GM19239 (cell line): ENCODE data around the gene GLP2R.
A peak's percentile ranks its signal among the peaks of the same experiment; 100 is the strongest.
"Not testable (repeated sequence)": the region's sequence is repeated elsewhere in the genome, so short reads cannot be mapped to it uniquely, and the experiment has no call there.

Experiments
- DNase-seq: peaks from one replicate; pipeline ENCODE4 v3.0.0; 2011; ENCODE audit warnings: low spot score; ENCODE audit not compliant: insufficient read length
- FAIRE-seq: peaks from 2 replicates; lab custom pipeline; 2011; peaks lifted over from hg19 to GRCh38; lab: Jason Lieb, UNC

The GLP2R gene

DNA sequence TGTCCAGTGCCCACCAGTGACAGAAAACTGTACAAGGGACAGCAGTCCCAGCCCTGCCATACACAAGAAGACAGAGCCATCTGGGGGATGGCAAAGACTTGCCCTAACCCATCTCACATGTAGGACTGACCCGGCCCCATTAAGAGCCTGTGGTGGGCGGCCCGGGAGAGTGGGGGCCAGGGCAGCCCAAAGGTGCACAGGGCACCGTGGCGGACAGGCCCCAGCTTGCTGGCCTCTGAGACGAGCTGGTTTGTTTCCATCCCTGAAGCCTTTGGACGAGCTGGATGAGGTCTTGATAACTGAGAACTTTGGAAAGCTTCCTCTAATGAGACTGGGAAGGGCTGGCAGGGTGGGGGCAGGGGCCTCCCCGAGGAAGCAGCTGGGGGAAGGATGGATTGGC is 90.4 kb downstream of the GLP2R start:
- DNase-seq: no peak

DNA sequence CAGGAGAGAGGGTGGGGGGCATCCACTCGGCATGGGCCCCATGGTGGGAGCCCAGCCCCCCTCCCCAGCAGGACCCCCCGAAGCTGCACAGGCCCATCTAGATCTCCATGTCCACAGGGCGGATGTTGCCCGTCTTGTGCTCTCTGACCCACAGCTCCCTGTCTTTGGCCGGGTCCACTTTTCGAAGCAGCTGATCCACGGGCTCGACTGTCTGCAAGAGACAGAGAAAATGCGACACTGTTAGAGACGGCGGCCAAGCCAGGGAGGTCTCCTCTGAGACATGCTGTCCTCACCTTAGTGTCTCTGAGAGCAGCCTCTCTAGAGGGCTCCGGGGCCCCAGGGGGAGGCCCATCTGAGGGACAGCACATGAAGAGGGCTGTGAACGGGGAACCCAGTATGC is 91.4 kb downstream of the GLP2R start:
- no peak for FAIRE-seq
- no peak for DNase-seq

More for the DNA sequence above, 90.4 kb downstream of the GLP2R start:
- no peak for FAIRE-seq

DNA sequence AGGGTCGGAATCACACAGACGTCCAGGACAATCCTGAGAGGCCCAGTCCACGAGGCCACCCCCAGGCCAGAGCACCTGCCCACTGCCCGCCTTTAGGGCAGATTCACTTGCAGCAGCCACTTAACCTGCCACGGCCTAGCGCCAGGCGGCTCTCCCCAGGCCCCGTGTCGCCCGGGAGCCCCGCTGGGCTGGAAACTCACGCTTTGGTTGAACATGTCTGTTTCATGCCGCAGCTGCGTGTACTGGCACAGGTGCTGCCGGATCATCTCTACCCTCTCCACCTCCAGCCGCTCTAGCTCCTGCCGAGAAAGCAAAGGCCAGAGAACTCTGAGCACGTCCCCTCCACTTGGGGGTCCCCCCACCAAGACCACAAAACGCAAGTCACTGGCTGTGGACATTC is 92.1 kb downstream of the GLP2R start:
- no peak for DNase-seq
- no peak for FAIRE-seq

DNA sequence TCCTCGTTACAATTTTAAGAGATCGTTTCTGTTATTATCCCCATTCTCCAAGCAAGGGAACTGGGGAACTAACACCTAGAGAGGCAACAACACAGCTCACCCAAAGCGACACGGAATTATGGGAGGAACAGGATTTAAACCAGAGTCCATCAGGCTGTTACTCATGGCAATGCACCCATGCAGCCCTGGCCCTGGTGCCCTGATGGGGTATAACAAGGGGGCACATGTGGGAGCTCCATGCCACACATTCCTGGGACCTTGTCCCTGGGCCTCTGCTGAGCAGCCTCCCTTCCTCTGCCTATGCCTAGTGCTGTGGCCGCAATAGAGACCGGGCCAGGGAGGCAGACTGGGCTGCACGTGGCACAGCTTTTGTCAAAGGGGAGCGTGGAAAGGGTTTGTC is 92.6 kb downstream of the GLP2R start:
- FAIRE-seq: no peak
- no peak for DNase-seq

DNA sequence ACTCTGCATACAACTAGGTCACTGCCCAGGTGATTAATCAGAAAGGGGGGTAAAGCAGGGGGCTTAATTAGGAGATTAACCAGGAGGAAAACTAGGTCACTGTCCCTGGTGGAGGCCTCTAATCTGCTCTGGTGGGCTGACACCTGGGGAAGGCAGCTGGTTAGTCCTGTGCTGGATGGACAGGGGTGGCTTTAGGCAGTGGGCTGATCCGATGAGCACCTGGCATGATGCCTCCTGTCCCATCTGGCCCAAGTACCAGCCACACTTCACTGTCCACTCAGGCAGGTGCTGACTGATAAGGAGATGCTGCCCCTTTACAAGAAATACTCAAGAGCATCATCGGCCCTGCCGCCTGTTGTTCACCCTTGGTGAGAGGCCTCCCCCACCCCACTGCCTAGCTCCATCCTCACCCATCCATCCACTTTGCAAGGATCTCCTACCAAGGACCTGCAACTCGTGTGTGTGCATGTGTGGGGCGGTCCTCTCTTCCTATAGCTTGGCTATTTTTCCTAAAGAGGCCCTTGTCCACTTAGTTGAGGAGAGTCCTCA is 93.2 kb downstream of the GLP2R start:
- no peak for FAIRE-seq
- no peak for DNase-seq

DNA sequence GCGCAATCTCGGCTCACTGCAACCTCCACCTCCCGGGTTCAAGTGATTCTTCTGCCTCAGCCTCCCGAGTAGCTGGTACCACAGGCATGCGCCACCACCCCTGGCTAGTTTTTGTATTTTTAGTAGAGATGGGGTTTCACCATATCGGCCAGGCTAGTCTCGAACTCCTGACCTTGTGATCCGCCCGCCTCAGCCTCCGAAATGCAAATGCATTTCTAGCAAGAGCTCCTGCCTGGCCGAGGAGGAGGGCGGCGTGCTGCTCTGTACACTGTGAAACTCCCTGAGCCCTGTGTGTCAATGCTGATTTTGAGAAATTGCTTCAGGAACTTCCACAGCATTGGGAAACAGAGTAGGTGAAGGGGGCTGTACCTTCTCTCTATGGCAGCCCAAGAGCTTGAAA is 95.5 kb downstream of the GLP2R start:
- FAIRE-seq, DNase-seq: not testable (repeated sequence)

DNA sequence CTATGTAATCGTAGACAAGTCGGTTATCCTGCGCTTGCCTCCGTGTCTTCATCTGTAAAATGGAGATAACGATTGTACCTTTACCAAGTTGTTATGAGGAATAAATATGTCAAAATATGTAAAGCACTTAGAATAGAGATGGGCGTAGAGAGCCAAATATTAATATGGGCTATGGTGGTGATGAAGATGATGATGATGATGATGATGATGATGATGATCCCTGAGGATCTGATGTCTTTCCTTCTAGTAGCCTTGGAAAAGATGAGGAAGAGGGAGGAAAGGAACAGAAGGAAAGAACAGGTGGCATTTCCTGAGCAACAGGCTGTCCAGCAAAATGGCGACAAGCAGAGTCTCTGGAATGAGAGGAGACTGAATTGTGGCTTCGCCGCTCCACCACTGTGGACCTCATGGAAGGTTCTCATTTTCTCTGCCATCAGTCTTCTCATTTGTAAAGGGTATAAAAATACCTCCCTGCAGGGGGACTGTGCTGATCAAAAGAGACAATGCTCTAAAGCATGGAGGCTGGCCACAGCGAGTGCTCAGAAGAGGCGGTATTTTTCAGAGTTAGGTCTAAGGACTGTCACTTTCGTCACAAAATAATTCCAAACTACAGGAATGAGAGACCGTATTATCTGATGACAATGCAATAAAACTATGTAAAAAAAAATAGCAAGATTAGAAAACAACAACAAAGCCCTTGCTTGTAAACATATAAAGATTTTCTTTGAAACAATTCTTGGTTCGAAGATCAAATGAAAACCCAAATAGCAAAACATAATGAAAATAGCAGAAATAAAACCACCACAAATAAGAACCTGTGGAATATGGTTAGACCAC is 96.5 kb downstream of the GLP2R start:
- FAIRE-seq: no peak
- DNase-seq: no peak

DNA sequence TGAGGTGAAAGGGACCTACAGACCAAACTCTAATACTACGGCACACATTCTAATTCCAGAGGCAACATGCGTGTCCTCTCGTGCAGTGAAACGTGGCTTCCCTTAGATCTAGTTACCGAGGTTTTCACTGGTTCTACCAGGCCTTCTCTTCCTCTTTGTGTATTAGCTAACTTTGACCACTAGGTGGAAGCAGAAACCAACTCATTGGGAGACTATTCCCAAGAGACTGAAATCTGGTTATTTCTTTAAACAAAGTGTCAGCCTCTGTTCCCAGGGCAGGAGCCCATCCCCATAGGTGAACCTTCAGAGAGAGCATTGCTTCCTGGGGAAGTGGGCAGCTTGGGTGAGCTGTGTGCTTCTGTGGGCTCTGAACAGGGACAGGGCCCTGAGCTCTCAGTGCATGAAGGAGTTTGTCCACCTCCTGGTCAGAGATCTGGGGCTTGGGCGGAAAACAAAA is 99.0 kb downstream of the GLP2R start:
- peak; percentile 62 for DNase-seq
- peak; percentile 100 for FAIRE-seq

DNA sequence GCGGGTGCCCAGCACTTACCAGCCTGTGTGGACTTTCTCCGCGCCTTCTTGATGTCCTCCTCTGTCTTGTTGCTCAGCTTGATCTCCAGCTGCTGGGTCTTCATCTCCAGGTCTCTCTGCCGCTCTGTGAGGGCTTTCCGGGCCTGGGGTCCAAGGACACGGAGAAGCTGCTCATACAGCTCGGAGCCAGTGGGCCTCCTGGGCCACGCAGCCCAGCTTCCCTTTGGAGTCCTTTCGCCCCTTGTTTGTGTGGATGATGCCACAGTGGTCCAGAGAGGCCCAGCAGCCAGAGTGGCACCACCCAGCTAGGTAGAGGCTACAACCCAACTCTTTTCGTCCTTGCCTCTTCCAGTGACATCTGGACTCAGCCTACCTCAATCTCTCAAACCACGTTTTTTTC is 99.7 kb downstream of the GLP2R start:
- FAIRE-seq: no peak
- DNase-seq: no peak

DNA sequence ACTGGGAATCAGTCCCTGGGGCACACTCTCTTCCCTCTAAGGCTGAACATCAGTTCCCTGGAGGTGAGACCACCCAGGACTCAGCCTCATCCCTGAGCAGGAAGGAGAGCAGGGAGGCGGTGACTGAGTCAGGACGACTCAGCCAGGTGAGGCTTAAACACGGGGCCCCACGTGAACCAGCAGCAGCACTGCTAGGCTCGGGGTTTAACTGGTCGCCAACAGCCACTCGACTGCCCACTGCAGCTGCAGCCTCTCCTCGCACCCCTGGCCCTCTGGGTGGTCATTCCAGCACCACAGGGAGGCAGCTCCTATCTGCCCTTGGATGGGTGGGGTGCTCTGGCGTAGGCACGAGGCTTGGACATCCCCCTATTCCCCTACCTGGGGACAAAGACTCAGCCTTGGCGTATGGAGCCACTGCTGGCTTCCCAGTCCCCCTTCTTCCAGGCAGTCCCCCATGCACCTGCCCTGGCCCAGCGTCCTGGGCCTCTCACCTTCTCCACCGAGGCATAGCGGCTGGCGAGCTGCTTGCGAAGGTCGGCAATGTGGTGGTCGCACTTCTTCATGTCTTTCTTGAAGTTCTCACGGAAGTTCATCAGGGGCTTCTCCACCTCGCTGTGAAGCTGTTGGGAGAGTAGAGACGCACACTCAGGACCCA is 100.6 kb downstream of the GLP2R start:
- no peak for FAIRE-seq
- DNase-seq: no peak

DNA sequence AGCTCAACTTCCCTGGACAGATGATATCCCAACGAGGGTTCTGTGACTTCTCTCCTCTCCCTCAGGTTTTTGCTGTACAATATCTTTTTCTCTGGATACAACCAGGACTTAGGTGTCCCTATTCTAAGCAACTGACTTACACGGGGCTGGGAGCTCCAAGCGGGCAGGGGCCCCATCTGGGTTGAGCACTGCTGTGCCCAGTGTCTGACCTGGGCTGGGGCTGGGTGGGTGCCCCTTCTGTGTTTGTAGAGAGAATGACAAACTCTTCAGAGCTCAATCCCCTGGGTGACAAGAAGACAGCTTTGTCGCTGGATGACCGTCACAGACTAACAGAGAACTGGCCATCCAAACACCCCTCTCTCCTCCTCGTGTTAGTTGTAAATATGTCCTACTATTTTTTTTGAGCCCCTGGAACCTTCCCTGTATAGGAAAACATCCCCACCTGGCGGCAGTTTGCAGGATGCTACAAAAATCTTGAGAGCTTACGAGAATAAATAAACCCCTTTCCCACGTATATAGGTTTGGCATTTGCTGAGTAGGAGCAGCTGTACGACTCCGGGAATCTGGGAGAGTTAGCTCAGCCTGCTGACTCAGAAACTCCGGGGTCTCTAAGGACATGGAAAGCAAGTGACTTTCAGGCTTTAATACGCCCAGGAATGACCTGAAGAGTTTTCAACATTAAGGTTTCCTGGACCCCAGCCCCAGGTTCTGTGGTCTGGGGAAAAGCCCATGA is 103.0 kb downstream of the GLP2R start:
- FAIRE-seq (no peak), DNase-seq (no peak)

DNA sequence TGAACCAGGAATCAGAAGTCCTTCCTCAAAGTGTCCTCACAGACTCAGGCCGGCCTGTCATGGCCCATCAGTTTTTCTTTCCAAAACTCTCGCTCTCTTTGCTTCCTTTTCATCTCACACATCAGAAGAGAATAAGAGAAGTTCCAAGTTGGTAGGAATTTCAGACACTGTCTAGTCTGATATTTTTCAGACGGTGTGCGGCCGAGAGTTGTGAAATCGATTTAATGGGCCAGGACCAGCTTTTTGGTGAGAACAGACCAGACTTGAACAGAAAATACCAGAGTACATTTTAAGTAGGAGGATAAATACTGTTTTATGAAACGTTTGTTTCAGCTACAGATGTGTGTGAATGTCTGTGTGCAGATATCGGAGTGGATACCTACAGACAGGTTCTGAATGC is 104.1 kb downstream of the GLP2R start:
- no peak for DNase-seq
- no peak for FAIRE-seq

DNA sequence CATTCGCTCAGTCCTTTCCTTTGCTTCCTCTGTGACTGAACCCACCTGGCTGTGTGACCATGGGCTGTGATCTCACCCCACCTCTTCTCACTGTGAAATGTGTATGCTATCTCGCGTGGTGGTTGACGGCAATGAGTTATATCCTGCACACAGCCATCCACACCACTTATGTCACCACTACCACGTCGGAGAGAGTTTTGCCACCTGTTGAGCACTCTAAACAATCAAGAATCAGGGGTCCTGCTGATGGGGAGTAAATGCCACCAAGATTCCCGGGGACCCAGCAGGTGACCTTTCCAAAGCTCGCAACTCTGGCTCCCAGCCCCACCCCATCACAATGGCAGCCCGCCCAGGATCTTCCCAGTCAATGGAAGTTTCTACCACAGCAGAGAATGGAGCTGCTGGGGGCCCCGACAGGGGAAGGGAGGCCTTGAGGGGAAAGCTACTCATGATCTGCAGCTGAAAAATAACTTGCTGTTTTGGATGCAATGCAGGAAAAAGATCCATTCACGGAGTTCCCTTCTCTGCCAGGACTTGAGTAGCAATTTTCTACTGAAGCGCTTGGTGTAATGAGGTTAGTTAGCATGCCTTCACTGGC is 105.5 kb downstream of the GLP2R start:
- DNase-seq (no peak), FAIRE-seq (no peak)

DNA sequence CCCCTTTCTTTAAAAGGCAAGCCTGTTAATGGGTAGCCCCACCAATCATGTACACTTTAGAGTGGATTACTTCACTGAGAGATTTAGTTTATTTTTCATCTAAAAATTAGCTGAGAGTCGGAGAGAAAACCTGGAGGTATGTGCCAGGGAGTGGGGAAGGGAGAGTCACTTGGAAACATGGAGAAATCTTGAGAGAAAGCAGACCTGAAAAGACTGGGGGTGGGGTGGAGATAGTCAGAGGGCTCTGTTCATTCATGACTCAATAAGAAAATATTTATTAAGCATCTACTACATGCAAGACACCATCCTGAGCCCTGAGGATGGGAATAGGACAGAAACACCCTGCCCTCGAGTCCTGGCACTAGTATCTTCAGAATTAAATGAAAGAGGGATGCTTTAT is 106.8 kb downstream of the GLP2R start:
- no peak for FAIRE-seq
- no peak for DNase-seq

DNA sequence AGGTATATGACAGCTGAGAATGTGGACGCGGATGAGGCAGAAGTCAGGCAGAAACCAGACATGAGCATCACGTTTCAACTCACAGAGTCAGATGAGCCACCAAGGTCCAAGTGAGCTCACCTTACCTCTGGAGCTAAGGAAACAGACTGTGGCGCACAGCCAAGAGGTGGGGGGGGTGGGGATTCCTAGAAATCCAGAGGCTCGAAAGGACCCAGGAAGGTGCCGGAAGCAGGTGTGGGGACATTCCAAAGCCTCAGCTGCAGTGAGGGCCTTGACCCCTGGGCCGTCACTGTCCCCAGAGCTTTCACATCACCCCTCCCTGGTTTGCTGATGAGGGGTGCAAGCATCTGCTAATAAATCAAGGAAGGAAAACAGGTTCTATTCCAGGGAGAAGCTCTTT is 108.6 kb downstream of the GLP2R start:
- DNase-seq: no peak
- no peak for FAIRE-seq

DNA sequence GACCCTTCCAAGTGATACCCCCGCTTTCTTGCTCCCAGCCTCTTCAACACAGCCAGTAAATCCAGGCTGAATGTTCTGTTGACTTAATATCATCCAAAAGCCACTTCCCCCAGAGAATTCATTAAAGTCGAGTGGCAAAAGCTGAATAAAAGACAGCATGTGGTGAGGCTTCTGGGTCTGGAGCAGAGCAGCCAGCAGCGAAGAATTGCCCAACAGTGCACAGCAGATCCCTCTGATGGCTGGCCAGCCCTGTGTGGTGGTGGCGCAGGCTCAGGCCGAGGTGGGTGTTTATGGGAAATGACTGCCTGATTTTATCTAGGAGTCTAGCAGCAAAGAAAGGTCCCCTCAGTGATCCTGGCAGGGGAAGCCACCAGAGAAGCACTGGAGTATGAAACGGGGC is 109.7 kb downstream of the GLP2R start:
- FAIRE-seq (no peak), DNase-seq (no peak)

DNA sequence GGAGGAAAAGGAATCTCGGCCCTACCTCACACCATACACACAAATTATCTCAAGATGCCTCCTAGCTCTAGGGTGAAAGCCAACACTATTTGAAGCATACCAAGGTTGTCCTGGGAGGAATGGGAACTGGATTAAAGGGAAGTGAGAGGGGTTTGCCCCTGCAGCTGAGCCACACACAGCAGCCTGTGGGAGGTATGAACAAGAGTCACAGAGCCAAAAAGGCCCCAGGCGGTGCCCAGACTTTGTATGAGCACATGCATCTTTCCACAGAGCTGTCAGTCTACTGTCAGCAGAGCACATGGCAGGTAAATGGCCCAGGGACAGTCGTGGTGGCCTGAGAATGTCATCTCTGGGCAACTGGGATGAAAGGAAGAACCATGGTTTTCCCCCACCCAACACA is 110.4 kb downstream of the GLP2R start:
- no peak for DNase-seq
- no peak for FAIRE-seq

DNA sequence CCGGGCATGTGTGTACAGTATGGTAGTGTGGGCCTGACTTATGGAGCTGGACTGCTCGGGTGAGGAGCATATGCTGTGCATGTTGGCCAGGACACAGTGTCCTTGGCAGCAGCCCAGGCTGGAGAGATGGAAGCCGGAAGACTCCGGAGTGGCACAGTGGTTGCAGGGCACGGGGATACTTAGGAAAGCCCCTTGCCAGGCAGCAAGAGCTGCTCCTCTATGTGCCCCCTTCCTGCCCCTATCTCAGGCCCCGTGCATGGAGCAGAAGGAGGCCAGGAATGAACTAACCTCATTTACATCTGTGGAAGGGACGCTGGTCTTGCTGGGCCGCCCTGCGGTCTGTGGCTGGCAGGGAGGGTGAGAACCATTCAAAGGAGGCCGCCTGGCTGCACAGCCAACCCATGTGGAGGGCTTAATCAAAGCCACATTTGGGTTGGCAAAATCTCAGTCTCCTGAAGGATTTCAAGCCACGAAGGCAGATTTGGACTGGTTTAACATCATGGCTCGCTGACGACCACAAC is 111.6 kb downstream of the GLP2R start:
- FAIRE-seq: no peak
- no peak for DNase-seq

DNA sequence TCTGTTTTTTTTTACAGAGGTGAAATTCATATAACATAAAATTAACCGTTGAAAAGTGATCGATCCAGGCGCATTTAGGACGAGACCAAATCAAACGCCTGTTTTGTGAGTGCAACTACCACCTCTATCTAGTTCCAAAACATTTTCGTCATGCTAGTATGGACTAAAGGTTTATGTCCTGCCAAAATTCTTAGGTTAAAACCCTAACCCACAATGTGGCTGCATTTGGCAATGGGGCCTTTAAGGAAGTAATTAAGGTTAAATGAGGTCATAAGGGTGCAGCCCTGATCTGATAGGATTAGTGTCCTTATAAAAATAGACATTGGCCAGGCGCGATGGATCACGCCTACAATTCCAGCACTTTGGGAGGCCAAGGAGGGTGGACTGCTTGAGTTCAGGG is 112.2 kb downstream of the GLP2R start:
- no peak for FAIRE-seq
- no peak for DNase-seq

DNA sequence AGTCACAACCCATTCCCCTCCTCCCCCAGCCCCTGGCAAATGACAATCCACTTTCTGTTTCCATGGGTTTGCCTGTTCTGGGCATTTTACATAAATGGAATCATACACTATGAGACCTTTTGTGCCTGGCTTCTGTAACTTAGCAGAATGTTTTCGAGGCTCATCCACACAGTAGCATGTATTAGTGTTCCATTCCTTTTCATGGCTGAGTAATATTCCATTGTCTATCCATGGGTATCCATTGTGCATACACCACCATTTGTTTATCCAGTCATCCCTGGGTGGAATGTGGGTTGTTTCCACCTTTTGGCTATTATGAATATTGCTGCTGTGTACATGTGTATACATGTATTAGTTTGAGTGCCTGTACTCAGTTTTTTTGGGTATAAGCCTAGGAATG is 113.0 kb downstream of the GLP2R start:
- FAIRE-seq (no peak), DNase-seq (no peak)
